ENCODE results near the gene ZNF512B.

DNA sequence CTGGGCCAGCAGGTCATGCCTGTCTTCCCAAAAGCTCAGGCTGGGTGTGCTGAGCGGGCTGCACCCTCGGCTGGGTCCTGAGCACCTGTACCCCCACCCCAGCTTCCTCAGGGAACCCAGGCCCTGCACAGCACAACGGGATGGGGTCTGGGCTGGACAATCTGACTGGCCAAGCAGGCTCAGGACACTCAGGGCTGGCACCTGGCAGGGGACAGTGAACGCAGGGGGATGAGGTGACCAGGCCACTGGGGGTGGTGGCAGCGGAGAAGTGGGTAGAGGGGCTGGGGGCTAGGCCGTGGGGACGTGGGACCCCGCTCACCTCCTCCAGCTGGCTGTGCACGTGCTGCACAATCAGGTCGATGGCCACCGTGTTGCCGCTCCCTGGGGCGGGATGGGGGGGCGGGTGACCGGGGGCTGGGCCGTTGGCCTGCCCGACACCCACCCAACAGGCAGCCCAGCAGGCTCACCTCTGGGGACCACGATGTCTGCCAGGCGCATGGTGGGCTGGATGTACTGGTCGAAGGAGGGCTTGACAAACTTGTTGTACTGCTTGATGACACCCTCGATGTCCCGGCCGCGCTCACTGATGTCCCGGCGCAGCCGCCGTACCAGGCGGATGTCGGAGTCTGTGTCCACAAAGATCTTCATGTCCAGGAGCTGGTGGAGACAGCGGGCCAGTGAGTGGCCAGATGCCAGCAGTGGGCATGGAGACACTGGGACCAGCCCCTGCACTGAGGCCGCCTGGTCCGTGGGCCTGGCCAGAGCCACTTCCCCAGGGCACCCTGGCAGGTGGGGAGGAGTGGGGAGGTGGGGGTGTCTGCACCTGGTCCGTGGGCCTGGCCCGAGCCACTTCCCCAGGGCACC is 25.4 kb downstream of the ZNF512B start:
- TF ChIP-seq, protein P1, sequence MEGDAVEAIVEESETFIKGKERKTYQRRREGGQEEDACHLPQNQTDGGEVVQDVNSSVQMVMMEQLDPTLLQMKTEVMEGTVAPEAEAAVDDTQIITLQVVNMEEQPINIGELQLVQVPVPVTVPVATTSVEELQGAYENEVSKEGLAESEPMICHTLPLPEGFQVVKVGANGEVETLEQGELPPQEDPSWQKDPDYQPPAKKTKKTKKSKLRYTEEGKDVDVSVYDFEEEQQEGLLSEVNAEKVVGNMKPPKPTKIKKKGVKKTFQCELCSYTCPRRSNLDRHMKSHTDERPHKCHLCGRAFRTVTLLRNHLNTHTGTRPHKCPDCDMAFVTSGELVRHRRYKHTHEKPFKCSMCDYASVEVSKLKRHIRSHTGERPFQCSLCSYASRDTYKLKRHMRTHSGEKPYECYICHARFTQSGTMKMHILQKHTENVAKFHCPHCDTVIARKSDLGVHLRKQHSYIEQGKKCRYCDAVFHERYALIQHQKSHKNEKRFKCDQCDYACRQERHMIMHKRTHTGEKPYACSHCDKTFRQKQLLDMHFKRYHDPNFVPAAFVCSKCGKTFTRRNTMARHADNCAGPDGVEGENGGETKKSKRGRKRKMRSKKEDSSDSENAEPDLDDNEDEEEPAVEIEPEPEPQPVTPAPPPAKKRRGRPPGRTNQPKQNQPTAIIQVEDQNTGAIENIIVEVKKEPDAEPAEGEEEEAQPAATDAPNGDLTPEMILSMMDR (IDR thresholded peaks at IDR 0.05; ENCODE audit: low read depth, low read length): no peak
- TF ChIP-seq EZH2phosphoT487 (IDR thresholded peaks at IDR 0.05; ENCODE audit: low read depth): no peak

All from OCI-LY3 (cell line).